Mesodermal cell (in vitro differentiated cells): ENCODE data around the gene TADA1.
"Not testable (repeated sequence)": the region's sequence is repeated elsewhere in the genome, so short reads cannot be mapped to it uniquely, and the experiment has no call there.

Experiments
- H3K27ac ChIP-seq: 2 replicates; pipeline ENCODE4 v1.7.0; 2013; ENCODE audit warnings: mild to moderate bottlenecking, low read depth, low read length, moderate library complexity; ENCODE audit not compliant: severe bottlenecking
- H3K36me3 ChIP-seq: 2 replicates; pipeline ENCODE4 v1.7.1; 2013; ENCODE audit warnings: mild to moderate bottlenecking, low read length, moderate library complexity; ENCODE audit not compliant: control insufficient read depth, insufficient read depth
- H3K4me1 ChIP-seq: one replicate; pipeline ENCODE4 v1.7.1; 2013; ENCODE audit warnings: mild to moderate bottlenecking, low read length; ENCODE audit not compliant: insufficient read depth, control insufficient read depth, poor library complexity, severe bottlenecking
- H3K4me3 ChIP-seq: 2 replicates; pipeline ENCODE4 v1.7.0; 2013; ENCODE audit warnings: low read length, control low read depth, mild to moderate bottlenecking; ENCODE audit not compliant: insufficient read depth, poor library complexity, severe bottlenecking; ENCODE audit errors: extremely low read depth
- H3K9me3 ChIP-seq: 2 replicates; pipeline ENCODE4 v1.7.1; 2013; ENCODE audit warnings: mild to moderate bottlenecking, low read length, moderate library complexity; ENCODE audit not compliant: control insufficient read depth
- WGBS, 2 experiments: methylation state at CpG; one replicate each; pipeline ENCODE4 v1.1.5; 2013; ENCODE audit warnings: missing lambda C conversion rate in 2 of 2; ENCODE audit not compliant: insufficient coverage in 2 of 2; 5-methylcytosine and 5-hydroxymethylcytosine counted together

Gene TADA1

GRCh38 chr1:166895766-166896165, 19.7 kb upstream of the TADA1 start:
- Histone ChIP-seq H3K4me1 (peaks cover 3% of the 10 kb centered on the region), H3K9me3 (peaks cover 14% of the 10 kb centered on the region), H3K27ac (no peak overlapping the region), H3K36me3 (no peaks in the 10 kb centered on the region), H3K4me3 (no peak overlapping the region)
- WGBS, 2 experiments, result 90 to 100% methylated on average over 1 to 2 of the region's 4 CpGs

DNA sequence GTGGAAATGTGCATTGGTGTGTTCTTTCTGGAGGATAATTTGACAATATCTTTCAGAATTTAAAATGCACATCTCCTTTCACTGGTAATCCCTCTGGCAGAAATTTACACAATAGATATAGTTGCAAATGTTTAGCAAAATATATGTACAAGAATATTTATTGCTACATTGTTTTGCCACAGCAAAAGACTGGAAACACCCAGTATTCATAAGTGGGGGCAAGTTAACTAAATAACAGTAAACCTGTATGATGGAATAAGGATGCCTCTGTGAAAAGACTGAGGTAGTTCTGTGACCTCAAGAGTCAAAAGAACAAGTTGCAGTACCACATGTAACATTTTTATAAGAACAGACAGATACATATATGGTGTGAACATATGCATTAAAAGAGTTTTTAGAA, 13.7 kb upstream of the TADA1 start:
- no peaks in the 10 kb centered on the region for H3K36me3 ChIP-seq
- H3K4me1 ChIP-seq, result no peaks in the 10 kb centered on the region
- H3K27ac ChIP-seq, result no peak overlapping the region
- H3K4me3 ChIP-seq, result no peak overlapping the region
- no peaks in the 10 kb centered on the region for H3K9me3 ChIP-seq

DNA sequence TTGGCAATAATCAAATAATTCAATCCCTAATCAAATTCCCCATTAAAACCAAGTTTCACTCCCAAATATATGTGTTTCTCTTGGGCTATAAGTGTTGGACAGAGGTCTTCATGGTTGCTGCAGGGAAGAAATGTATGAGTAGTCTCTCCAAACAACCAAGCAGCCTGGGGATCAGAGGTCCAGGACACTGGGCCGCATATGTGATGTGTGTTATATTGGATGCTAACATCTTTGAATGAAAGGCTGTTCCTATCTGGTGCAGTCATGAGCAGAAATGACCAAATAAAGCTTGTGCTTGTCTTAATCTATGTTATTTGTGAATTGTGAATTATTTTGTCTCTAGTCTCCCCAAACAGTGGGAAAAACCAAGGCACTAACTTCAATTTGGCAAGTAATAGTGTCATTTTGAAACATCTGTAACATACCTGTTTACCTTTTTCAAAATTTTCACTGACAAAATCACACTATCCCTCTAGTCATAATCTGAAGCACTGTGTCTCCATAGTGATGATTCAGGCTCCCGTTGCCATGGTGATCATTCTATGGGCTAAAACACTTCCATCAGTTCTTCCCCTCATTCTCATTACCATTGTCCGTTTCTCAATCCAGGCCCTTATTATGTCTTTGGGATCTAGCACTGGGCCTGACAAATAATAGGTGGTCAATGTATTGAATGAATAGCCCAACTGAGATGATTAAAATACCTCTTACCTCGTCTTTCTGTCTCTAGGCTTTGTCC, 12.5 kb upstream of the TADA1 start:
- H3K9me3 ChIP-seq, result no peaks in the 10 kb centered on the region
- H3K36me3 ChIP-seq, result no peaks in the 10 kb centered on the region
- no peak overlapping the region for H3K4me3 ChIP-seq
- H3K27ac ChIP-seq, result no peak overlapping the region
- H3K4me1 ChIP-seq, result no peaks in the 10 kb centered on the region
- WGBS, 2 experiments, result 71 to 100% methylated on average over 1 to 2 of the region's 4 CpGs

GRCh38 chr1:166884971-166885370, 8.9 kb upstream of the TADA1 start:
- H3K36me3 ChIP-seq, result no peaks in the 10 kb centered on the region
- no CpG with 5 or more reads among the region's 3 CpGs for WGBS, 2 experiments
- no peaks in the 10 kb centered on the region for H3K4me1 ChIP-seq
- H3K9me3 ChIP-seq, result no peaks in the 10 kb centered on the region
- H3K4me3 ChIP-seq, result no peak overlapping the region
- H3K27ac ChIP-seq, result no peak overlapping the region

- no peaks in the 10 kb centered on the region for H3K36me3 ChIP-seq
- no peaks in the 10 kb centered on the region for H3K4me1 ChIP-seq
- H3K27ac ChIP-seq, result no peak overlapping the region
- WGBS, 2 experiments, result 29 to 42% methylated on average over 37 to 39 of the region's 44 CpGs
- no peak overlapping the region for H3K4me3 ChIP-seq
- H3K9me3 ChIP-seq, result no peaks in the 10 kb centered on the region
These were observed 8.1 kb upstream of the TADA1 start for GRCh38 chr1:166884040-166884642.

DNA sequence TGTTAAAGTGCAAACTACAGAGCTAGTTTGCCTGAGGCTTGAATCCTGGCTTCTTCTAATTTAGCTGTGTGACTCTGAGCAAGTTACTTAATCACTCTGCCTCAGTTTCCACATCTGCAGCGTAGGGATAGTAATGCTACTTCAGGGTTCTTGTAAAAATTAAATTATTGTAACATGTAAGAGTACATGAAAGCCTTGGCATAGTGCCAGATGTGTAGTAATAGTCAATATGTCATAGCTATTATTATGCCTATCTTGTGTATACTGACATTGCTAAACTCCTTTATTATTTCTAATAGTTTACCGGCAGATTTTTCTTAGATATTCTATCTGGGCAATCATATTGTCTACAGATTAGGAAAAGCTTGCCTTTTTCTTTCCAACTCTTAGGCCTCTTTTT, 6.8 kb upstream of the TADA1 start:
- H3K9me3 ChIP-seq, result no peaks in the 10 kb centered on the region
- no peaks in the 10 kb centered on the region for H3K36me3 ChIP-seq
- no peak overlapping the region for H3K27ac ChIP-seq
- WGBS, 2 experiments, result no CpG with 5 or more reads among the region's 2 CpGs
- no peak overlapping the region for H3K4me3 ChIP-seq
- no peaks in the 10 kb centered on the region for H3K4me1 ChIP-seq

DNA sequence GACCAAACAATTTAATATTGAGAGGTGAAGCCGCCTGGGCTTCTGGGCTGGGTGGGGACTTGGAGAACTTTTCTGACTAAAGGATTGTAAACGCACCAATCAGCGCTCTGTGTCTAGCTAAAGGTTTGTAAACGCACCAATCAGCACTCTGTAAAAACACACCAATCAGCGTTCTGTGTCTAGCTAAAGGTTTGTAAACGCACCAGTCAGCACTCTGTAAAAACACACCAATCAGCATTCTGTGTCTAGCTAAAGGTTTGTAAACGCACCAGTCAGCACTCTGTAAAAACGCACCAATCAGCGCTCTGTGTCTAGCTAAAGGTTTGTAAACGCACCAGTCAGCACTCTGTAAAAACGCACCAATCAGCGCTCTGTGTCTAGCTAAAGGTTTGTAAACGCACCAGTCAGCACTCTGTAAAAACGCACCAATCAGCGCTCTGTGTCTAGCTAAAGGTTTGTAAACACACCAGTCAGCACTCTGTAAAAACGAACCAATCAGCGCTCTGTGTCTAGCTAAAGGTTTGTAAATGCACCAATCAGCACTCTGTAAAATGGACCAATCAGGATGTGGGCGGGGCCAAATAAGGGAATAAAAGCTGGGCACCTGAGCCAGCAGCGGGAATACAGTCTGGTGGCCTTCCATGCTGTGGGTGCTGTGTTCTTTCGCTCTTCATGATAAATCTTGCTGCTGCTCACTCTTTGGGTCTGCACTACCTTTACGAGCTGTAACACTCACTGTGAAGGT, 2.3 kb upstream of the TADA1 start:
- not testable (repeated sequence) for H3K4me1 ChIP-seq, H3K27ac ChIP-seq, H3K4me3 ChIP-seq, H3K36me3 ChIP-seq, H3K9me3 ChIP-seq
- WGBS, 2 experiments, result 96 to 97% methylated on average over 8 to 11 of the region's 21 CpGs

- WGBS, 2 experiments, result 30 to 56% methylated on average over 4 of the region's 7 CpGs
- H3K4me1 ChIP-seq, result no peaks in the 10 kb centered on the region
- H3K36me3 ChIP-seq, result no peaks in the 10 kb centered on the region
- peak overlapping the region; percentile 69 for H3K4me3 ChIP-seq
- no peak overlapping the region for H3K27ac ChIP-seq
- no peaks in the 10 kb centered on the region for H3K9me3 ChIP-seq
These were observed 425 bp upstream of the TADA1 start for GRCh38 chr1:166876540-166876838.

GRCh38 chr1:166875302-166875733, 746 bp downstream of the TADA1 start:
- Histone ChIP-seq H3K4me1 (no peaks in the 10 kb centered on the region), H3K36me3 (no peaks in the 10 kb centered on the region), H3K9me3 (no peaks in the 10 kb centered on the region), H3K27ac (peak overlapping the region; percentile 93), H3K4me3 (peak overlapping the region; percentile 69)
- 18 to 36% methylated on average over 4 to 5 of the region's 8 CpGs for WGBS, 2 experiments

GRCh38 chr1:166874464-166874863, 1.6 kb downstream of the TADA1 start:
- 93 to 96% methylated on average over 6 of the region's 8 CpGs for WGBS, 2 experiments
- no peaks in the 10 kb centered on the region for H3K4me1 ChIP-seq
- no peak overlapping the region for H3K4me3 ChIP-seq

GRCh38 chr1:166870584-166870983, 5.5 kb downstream of the TADA1 start:
- no peak overlapping the region for H3K27ac ChIP-seq
- peaks cover 35% of the 10 kb centered on the region for H3K36me3 ChIP-seq
- H3K4me1 ChIP-seq, result no peaks in the 10 kb centered on the region
- no peaks in the 10 kb centered on the region for H3K9me3 ChIP-seq
- no peak overlapping the region for H3K4me3 ChIP-seq
- WGBS, 2 experiments, result 92% methylated on average over 4 of the region's 4 CpGs; no CpG with 5 or more reads in 1 of the 2 experiments

More at GRCh38 chr1:166874464-166874863, 1.6 kb downstream of the TADA1 start:
- no peaks in the 10 kb centered on the region for H3K9me3 ChIP-seq
- no peak overlapping the region for H3K27ac ChIP-seq
- H3K36me3 ChIP-seq, result peaks cover under 1% of the 10 kb centered on the region
